ENCODE results near the gene CPNE7. TPM values are rescaled to one million over a fixed set of nuclear protein-coding genes. Genes with fewer than 3 reads are reported as not detected.

The CPNE7 gene
- total and polyA plus RNA-seq, 4 donors: 0.30 to 0.56 (median 0.47) TPM; not detected in 1

- H3K27me3 ChIP-seq (ENCODE audit: control insufficient read depth in 4 of 4, insufficient read depth in 4 of 4, low read length in 3 of 4): no peaks in the 10 kb centered on the region
- no peaks in the 10 kb centered on the region for H3K36me3 ChIP-seq (ENCODE audit: control insufficient read depth in 4 of 4, insufficient read depth in 3 of 4, low read depth in 1 of 4, low read length in 3 of 4)
- H3K4me1 ChIP-seq (ENCODE audit: control insufficient read depth in 4 of 4, insufficient read depth in 4 of 4, low read length in 3 of 4): no peaks in the 10 kb centered on the region
- TF ChIP-seq GABPA (IDR thresholded peaks at IDR 0.05 in 1 of 2, conservative IDR thresholded peaks at IDR 0.05 in 1 of 2) (no peak), REST (IDR thresholded peaks at IDR 0.05) (no peak), HNF4A (conservative IDR thresholded peaks at IDR 0.05) (no peak), ATF3 (IDR thresholded peaks at IDR 0.05) (no peak), SP1 (IDR thresholded peaks at IDR 0.05) (no peak), JUND (IDR thresholded peaks at IDR 0.05) (no peak), YY1 (IDR thresholded peaks at IDR 0.05) (no peak), RXRA (IDR thresholded peaks at IDR 0.05) (no peak), HNF4G (IDR thresholded peaks at IDR 0.05) (no peak), FOXA2 (IDR thresholded peaks at IDR 0.05) (no peak), MAX (IDR thresholded peaks at IDR 0.05) (no peak)
- WGBS: 49% methylated on average over 8 of the region's 8 CpGs
- no peaks in the 10 kb centered on the region for H3K9me3 ChIP-seq (ENCODE audit: control insufficient read depth in 4 of 4, low read length in 3 of 4)
- no peak overlapping the region for H3K4me3 ChIP-seq (ENCODE audit: low read depth in 1 of 3, low read length in 3 of 3)
- no peak overlapping the region for H3K27ac ChIP-seq (ENCODE audit: low read depth in 1 of 2, low read length in 2 of 2)
- no peak for DNase-seq (ENCODE audit: low spot score)
- H3K9ac ChIP-seq (ENCODE audit: low read depth in 1 of 2, low read length in 2 of 2): no peak overlapping the region
Measured at GRCh38 chr16:89599451-89599858, 23.9 kb downstream of the CPNE7 start.

- DNase-seq (ENCODE audit: low spot score): no peak
- 92% methylated on average over 10 of the region's 10 CpGs for WGBS
- Histone ChIP-seq H3K4me3 (ENCODE audit: low read depth in 1 of 3, low read length in 3 of 3) (no peak overlapping the region), H3K27ac (ENCODE audit: low read depth in 1 of 2, low read length in 2 of 2) (no peak overlapping the region), H3K36me3 (ENCODE audit: control insufficient read depth in 4 of 4, insufficient read depth in 3 of 4, low read depth in 1 of 4, low read length in 3 of 4) (no peaks in the 10 kb centered on the region), H3K27me3 (ENCODE audit: control insufficient read depth in 4 of 4, insufficient read depth in 4 of 4, low read length in 3 of 4) (no peaks in the 10 kb centered on the region), H3K9me3 (ENCODE audit: control insufficient read depth in 4 of 4, low read length in 3 of 4) (no peaks in the 10 kb centered on the region), H3K4me1 (ENCODE audit: control insufficient read depth in 4 of 4, insufficient read depth in 4 of 4, low read length in 3 of 4) (no peaks in the 10 kb centered on the region), H3K9ac (ENCODE audit: low read depth in 1 of 2, low read length in 2 of 2) (no peak overlapping the region)
- TF ChIP-seq NR2F2 (IDR thresholded peaks at IDR 0.05): no peak
- TF ChIP-seq FOXA2 (IDR thresholded peaks at IDR 0.05): no peak
- TF ChIP-seq ZBTB33 (IDR thresholded peaks at IDR 0.05): no peak
Measured at GRCh38 chr16:89599902-89600301, 24.3 kb downstream of the CPNE7 start.

GRCh38 chr16:89600427-89600826, 24.9 kb downstream of the CPNE7 start:
- WGBS: 81% methylated on average over 12 of the region's 12 CpGs
- no peak for TF ChIP-seq HNF4G (IDR thresholded peaks at IDR 0.05)
- no peak for TF ChIP-seq EGR1 (IDR thresholded peaks at IDR 0.05; ENCODE audit: low read depth in 2 of 2)
- no peak for TF ChIP-seq FOXA2 (IDR thresholded peaks at IDR 0.05)
- TF ChIP-seq RXRA (IDR thresholded peaks at IDR 0.05): no peak
- no peak for TF ChIP-seq NR2F2 (IDR thresholded peaks at IDR 0.05)
- TF ChIP-seq YY1 (IDR thresholded peaks at IDR 0.05): no peak
- no peak for TF ChIP-seq JUND (IDR thresholded peaks at IDR 0.05)
- no peak for TF ChIP-seq FOXA1 (IDR thresholded peaks at IDR 0.05)
- no peak for TF ChIP-seq RAD21 (IDR thresholded peaks at IDR 0.05)
- no peak for TF ChIP-seq HNF4A (conservative IDR thresholded peaks at IDR 0.05)
- no peak for TF ChIP-seq ATF3 (IDR thresholded peaks at IDR 0.05)
- no peak for TF ChIP-seq GABPA (IDR thresholded peaks at IDR 0.05 in 1 of 2, conservative IDR thresholded peaks at IDR 0.05 in 1 of 2)
- no peak for TF ChIP-seq REST (IDR thresholded peaks at IDR 0.05)

More at GRCh38 chr16:89600427-89600826, 24.9 kb downstream of the CPNE7 start:
- H3K9me3 ChIP-seq (ENCODE audit: control insufficient read depth in 4 of 4, low read length in 3 of 4): no peaks in the 10 kb centered on the region
- no peaks in the 10 kb centered on the region for H3K4me1 ChIP-seq (ENCODE audit: control insufficient read depth in 4 of 4, insufficient read depth in 4 of 4, low read length in 3 of 4)
- no peak overlapping the region for H3K4me3 ChIP-seq (ENCODE audit: low read depth in 1 of 3, low read length in 3 of 3)
- no peaks in the 10 kb centered on the region for H3K27me3 ChIP-seq (ENCODE audit: control insufficient read depth in 4 of 4, insufficient read depth in 4 of 4, low read length in 3 of 4)
- H3K27ac ChIP-seq (ENCODE audit: low read depth in 1 of 2, low read length in 2 of 2): no peak overlapping the region
- H3K36me3 ChIP-seq (ENCODE audit: control insufficient read depth in 4 of 4, insufficient read depth in 3 of 4, low read depth in 1 of 4, low read length in 3 of 4): no peaks in the 10 kb centered on the region
- H3K9ac ChIP-seq (ENCODE audit: low read depth in 1 of 2, low read length in 2 of 2): no peak overlapping the region
- DNase-seq (ENCODE audit: low spot score): no peak
